MM.1S (cell line): Measurements from ENCODE around the gene PLEKHO2.
"Not testable (repeated sequence)": the region's sequence is repeated elsewhere in the genome, so short reads cannot be mapped to it uniquely, and the experiment has no call there.

ENCODE experiments used
- EZH2 ChIP-seq: fragments of 300-600 bp; sonication (generic); optimal IDR thresholded peaks from 2 replicates; pipeline ENCODE3; 2017; ENCODE audit warnings: low read depth, mild to moderate bottlenecking, antibody characterized with exemption, low read length, mixed read lengths
- TF ChIP-seq, protein P1 (sequence below): fragments of 300-600 bp; sonication (generic); IDR thresholded peaks from 2 replicates; pipeline ENCODE4 v1.5.1; 2016; ENCODE audit warnings: antibody characterized with exemption, low read length, mixed read lengths

DNA sequence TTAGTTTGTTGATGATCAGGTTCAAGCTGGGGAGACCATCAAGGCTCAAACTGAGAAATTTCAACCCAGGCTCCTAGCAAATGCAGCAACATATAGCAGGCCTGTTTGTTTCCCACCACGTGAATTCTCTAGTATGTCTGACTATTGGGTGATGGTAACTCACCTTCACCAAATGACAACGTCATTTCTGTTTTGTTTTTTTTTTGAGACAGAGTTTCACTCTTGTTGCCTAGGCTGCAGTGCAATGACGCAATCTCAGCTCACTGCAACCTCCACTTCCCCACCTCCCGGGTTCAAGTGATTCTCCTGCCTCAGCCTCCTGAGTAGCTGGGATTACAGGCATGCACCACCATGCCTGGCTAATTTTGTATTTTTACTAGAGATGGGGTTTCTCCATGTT is 26.8 kb upstream of the PLEKHO2 start:
- TF ChIP-seq, protein P1, sequence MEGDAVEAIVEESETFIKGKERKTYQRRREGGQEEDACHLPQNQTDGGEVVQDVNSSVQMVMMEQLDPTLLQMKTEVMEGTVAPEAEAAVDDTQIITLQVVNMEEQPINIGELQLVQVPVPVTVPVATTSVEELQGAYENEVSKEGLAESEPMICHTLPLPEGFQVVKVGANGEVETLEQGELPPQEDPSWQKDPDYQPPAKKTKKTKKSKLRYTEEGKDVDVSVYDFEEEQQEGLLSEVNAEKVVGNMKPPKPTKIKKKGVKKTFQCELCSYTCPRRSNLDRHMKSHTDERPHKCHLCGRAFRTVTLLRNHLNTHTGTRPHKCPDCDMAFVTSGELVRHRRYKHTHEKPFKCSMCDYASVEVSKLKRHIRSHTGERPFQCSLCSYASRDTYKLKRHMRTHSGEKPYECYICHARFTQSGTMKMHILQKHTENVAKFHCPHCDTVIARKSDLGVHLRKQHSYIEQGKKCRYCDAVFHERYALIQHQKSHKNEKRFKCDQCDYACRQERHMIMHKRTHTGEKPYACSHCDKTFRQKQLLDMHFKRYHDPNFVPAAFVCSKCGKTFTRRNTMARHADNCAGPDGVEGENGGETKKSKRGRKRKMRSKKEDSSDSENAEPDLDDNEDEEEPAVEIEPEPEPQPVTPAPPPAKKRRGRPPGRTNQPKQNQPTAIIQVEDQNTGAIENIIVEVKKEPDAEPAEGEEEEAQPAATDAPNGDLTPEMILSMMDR: not testable (repeated sequence)
- TF ChIP-seq EZH2: not testable (repeated sequence)
